ENCODE data around the gene RNF167.

- TF ChIP-seq CTCF (IDR thresholded peaks at IDR 0.05): no peak
- TF ChIP-seq POLR2A (IDR thresholded peaks at IDR 0.05): no peak
These were observed 5.3 kb downstream of the RNF167 start for GRCh38 chr17:4945176-4945943.

All from lower leg skin (tissue), 3 donors.